ENCODE results near the gene UNKL. TPM values are rescaled to one million over a fixed set of nuclear protein-coding genes. Genes with fewer than 3 reads are reported as not detected.

The UNKL gene
- total and polyA plus RNA-seq, 8 donors, result 4.8 to 75.0 (median 28.2) TPM

DNA sequence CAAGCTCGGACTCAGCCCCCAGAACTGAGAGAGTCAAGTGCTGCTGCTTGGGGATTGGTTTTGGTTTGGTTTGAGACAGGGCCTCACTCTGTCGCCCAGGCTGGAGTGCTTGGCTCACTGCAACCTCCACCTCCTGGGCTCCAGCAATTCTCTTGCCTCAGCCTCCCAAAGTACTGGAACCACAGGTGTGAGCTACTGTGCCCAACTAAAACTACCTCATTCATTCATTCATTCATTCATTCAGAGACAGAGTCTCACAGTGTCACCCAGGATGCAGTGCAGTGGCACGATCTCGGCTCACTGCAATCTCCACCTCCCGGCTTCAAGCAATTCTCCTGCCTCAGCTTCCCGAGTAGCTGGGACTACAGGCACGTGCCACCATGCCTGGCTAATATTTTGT is 24.7 kb downstream of the UNKL start:
- Histone ChIP-seq H3K4me3 (no peak overlapping the region), H3K36me3 (peaks cover 57 to 99% (median 96%) of the 10 kb centered on the region in 4 donors), H3K27me3 (no peaks in the 10 kb centered on the region), H3K4me1 (no peaks in the 10 kb centered on the region), H3K27ac (no peak overlapping the region), H3K9me3 (no peaks in the 10 kb centered on the region)
- TF ChIP-seq, protein P1, sequence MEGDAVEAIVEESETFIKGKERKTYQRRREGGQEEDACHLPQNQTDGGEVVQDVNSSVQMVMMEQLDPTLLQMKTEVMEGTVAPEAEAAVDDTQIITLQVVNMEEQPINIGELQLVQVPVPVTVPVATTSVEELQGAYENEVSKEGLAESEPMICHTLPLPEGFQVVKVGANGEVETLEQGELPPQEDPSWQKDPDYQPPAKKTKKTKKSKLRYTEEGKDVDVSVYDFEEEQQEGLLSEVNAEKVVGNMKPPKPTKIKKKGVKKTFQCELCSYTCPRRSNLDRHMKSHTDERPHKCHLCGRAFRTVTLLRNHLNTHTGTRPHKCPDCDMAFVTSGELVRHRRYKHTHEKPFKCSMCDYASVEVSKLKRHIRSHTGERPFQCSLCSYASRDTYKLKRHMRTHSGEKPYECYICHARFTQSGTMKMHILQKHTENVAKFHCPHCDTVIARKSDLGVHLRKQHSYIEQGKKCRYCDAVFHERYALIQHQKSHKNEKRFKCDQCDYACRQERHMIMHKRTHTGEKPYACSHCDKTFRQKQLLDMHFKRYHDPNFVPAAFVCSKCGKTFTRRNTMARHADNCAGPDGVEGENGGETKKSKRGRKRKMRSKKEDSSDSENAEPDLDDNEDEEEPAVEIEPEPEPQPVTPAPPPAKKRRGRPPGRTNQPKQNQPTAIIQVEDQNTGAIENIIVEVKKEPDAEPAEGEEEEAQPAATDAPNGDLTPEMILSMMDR (IDR thresholded peaks at IDR 0.05), result no peak
- no peak for TF ChIP-seq POLR2A (IDR thresholded peaks at IDR 0.05)
- TF ChIP-seq POLR2AphosphoS5 (IDR thresholded peaks at IDR 0.05), result no peak
- no peak for TF ChIP-seq EP300 (IDR thresholded peaks at IDR 0.05)
- 82 to 95% (median 93%) methylated on average over 7 of the region's 7 CpGs for WGBS, 5 donors
- intact Hi-C loops (cut with DNase I; ENCODE audit: low total_unique reads), result no loop called here
- no peak for DNase-seq

DNA sequence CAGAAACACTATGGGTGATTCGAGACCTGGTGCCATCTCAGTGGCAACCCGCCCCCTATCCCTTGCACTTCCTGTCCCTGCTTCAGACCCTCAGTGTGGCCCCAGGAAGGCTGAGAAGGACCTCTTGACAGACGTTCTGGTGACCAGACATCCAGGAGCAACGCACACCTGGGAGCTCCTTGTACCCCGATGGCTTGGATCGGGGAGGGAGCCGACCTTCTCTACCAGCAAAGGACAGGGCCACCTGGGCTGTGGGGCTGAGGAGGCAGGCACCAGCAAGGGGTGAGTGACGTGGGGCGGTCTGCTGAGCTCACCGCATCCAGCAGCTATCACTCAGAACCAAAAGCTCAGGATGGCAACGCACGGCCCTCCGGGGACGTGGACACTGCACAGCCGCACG is 27.2 kb downstream of the UNKL start:
- Histone ChIP-seq H3K36me3 (peaks cover 51 to 99% (median 95%) of the 10 kb centered on the region in 4 donors), H3K27me3 (no peaks in the 10 kb centered on the region), H3K9me3 (no peaks in the 10 kb centered on the region), H3K4me1 (no peaks in the 10 kb centered on the region), H3K4me3 (no peak overlapping the region), H3K27ac (no peak overlapping the region)
- 89 to 95% (median 93%) methylated on average over 8 to 16 of the region's 16 CpGs for WGBS, 5 donors
- TF ChIP-seq, protein P1 (IDR thresholded peaks at IDR 0.05), result no peak
- no peak for TF ChIP-seq POLR2AphosphoS5 (IDR thresholded peaks at IDR 0.05)
- TF ChIP-seq POLR2A (IDR thresholded peaks at IDR 0.05), result no peak
- TF ChIP-seq EP300 (IDR thresholded peaks at IDR 0.05), result no peak
- intact Hi-C loops (cut with DNase I; ENCODE audit: low total_unique reads), result no loop called here
- DNase-seq, result no peak

DNA sequence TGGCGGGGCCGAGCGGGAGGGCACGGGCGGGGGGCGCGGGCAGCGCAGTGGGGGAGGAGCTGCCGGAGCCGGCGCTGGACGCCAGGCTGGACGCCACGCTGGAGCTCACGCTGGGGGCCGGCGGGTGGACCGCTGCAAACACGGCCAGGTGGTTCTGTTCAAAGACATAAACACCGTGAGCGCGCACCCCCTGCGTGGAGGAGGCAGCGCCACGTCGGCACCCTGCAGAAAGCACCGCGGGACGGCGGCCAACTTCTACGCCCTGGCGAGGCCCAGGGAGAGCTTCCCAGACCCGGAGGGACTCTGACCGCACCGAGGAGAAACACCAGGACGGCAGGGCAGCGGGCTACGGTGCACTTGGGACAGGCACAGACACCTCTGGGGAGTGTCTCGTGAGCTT is 29.3 kb downstream of the UNKL start:
- Histone ChIP-seq H3K4me1 (peaks cover 0 to 2% (median 1%) of the 10 kb centered on the region in 4 donors), H3K27ac (no peak overlapping the region), H3K4me3 (no peak overlapping the region), H3K27me3 (no peaks in the 10 kb centered on the region), H3K9me3 (no peaks in the 10 kb centered on the region), H3K36me3 (peaks cover 46 to 99% (median 91%) of the 10 kb centered on the region in 4 donors)
- WGBS, 5 donors, result 95 to 96% (median 96%) methylated on average over 25 to 39 of the region's 39 CpGs
- TF ChIP-seq POLR2AphosphoS5 (IDR thresholded peaks at IDR 0.05) (no peak), POLR2A (IDR thresholded peaks at IDR 0.05) (no peak), EP300 (IDR thresholded peaks at IDR 0.05) (no peak)
- TF ChIP-seq, protein P1 (IDR thresholded peaks at IDR 0.05), result no peak
- no peak for DNase-seq
- intact Hi-C loops (cut with DNase I; ENCODE audit: low total_unique reads), result no loop called here

DNA sequence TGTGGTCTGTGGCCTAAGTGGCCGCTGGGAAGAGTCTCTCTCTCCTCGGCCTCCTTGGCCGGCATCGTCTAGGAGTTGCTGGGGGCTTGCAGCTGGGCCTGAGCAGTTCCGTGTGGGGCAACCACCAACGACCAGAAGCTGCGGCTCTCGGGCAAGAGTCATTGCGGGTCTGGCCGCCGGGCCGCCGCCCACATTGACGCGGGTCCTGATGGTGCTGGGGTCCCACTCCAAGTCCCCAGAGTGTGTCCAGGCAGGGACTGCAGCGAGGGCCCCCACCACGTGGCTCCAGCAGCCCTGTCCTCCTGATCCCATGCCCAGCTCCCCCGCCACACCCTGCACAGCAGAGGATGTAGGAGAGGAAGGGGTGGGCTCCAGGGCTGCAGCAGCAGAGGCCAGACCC is 30.9 kb downstream of the UNKL start:
- TF ChIP-seq POLR2AphosphoS5 (IDR thresholded peaks at IDR 0.05), result no peak
- no peak for TF ChIP-seq POLR2A (IDR thresholded peaks at IDR 0.05)
- TF ChIP-seq, protein P1 (IDR thresholded peaks at IDR 0.05), result no peak
- intact Hi-C loops (cut with DNase I; ENCODE audit: low total_unique reads), result no loop called here
- 84 to 95% (median 93%) methylated on average over 8 to 18 of the region's 18 CpGs for WGBS, 5 donors
- H3K4me3 ChIP-seq, result no peak overlapping the region
- H3K27me3 ChIP-seq, result no peaks in the 10 kb centered on the region
- peaks cover 15 to 19% (median 17%) of the 10 kb centered on the region in 4 donors for H3K4me1 ChIP-seq
- peaks cover 35 to 83% (median 74%) of the 10 kb centered on the region in 4 donors for H3K36me3 ChIP-seq
- no peak for DNase-seq
- H3K27ac ChIP-seq, result no peak overlapping the region
- no peaks in the 10 kb centered on the region for H3K9me3 ChIP-seq
